ENCODE data around the gene STX16. TPM values are rescaled to one million over a fixed set of nuclear protein-coding genes. Genes with fewer than 3 reads are reported as not detected.

The STX16 gene
- total and polyA plus RNA-seq, 8 donors: 17.9 to 67.0 (median 25.1) TPM

DNA sequence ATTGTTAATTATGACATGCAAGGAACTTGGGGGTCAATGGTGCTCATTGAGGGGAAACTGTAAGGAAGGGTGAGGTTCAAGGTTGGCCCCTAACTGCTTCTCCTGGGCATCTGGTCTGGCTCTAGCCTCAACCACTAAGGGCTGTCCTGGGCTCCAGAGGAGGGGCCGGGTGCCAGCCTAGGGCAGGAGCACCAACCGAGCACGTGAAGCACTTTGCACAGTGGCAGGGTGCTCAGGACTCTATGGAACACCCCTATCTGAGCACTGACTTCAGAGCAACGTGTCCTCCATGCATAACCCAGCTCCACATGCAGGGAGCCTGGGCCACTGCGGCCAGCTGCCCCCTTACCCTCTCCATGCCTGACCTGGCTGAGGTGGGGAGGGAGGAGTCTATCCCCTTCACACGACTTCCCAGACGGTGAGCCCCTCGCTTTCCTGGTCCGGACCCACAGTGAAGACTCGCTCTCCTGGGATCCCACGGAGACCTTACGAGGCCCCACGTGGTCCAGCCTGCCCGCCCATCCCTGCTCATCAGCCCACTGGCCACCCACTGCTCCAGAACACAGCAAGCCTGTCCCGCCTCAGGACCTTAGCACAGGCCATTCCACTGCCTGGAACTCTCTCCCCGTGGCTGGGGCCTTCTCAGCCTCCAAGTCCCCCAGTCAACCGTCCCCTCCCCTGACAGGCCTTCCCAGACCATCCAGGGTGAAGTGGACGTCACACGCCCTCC, 40.8 kb upstream of the STX16 start:
- no peak for TF ChIP-seq CTCF (IDR thresholded peaks at IDR 0.05)
- no peaks in the 10 kb centered on the region for H3K9me3 ChIP-seq
- WGBS, 2 donors: 71 to 77% methylated on average over 19 of the region's 19 CpGs
- intact Hi-C loops (cut with DNase I): no loop called here
- H3K27ac ChIP-seq: no peak overlapping the region
- no peaks in the 10 kb centered on the region for H3K4me1 ChIP-seq
- no peaks in the 10 kb centered on the region for H3K27me3 ChIP-seq
- ATAC-seq (no peak), DNase-seq (no peak), FAIRE-seq (no peak)
- H3K36me3 ChIP-seq: no peaks in the 10 kb centered on the region
- no peak overlapping the region for H3K4me3 ChIP-seq

GRCh38 chr20:58610811-58611210, 40.3 kb upstream of the STX16 start:
- DNase-seq: no peak
- intact Hi-C loops (cut with DNase I): no loop called here
- Histone ChIP-seq H3K9me3 (no peaks in the 10 kb centered on the region), H3K27ac (no peak overlapping the region), H3K27me3 (no peaks in the 10 kb centered on the region), H3K36me3 (no peaks in the 10 kb centered on the region), H3K4me3 (no peak overlapping the region), H3K4me1 (no peaks in the 10 kb centered on the region)
- no peak for FAIRE-seq
- 81 to 85% methylated on average over 10 of the region's 10 CpGs for WGBS, 2 donors
- TF ChIP-seq CTCF (IDR thresholded peaks at IDR 0.05): no peak
- ATAC-seq: no peak

GRCh38 chr20:58611236-58612030, 39.6 kb upstream of the STX16 start:
- intact Hi-C loops (cut with DNase I): no loop called here
- H3K27me3 ChIP-seq: no peaks in the 10 kb centered on the region
- FAIRE-seq (no peak), DNase-seq (no peak), ATAC-seq (peak in 2 of 4 donors; percentile 19 to 31)
- H3K4me3 ChIP-seq: no peak overlapping the region
- TF ChIP-seq CTCF (IDR thresholded peaks at IDR 0.05): no peak
- no peak overlapping the region for H3K27ac ChIP-seq
- H3K9me3 ChIP-seq: no peaks in the 10 kb centered on the region
- 67 to 73% methylated on average over 10 of the region's 10 CpGs for WGBS, 2 donors
- no peaks in the 10 kb centered on the region for H3K36me3 ChIP-seq
- no peaks in the 10 kb centered on the region for H3K4me1 ChIP-seq

- 47 to 53% methylated on average over 14 of the region's 14 CpGs for WGBS, 2 donors
- H3K27me3 ChIP-seq: no peaks in the 10 kb centered on the region
- FAIRE-seq (no peak), ATAC-seq (no peak), DNase-seq (no peak)
- TF ChIP-seq CTCF (IDR thresholded peaks at IDR 0.05): no peak
- H3K4me3 ChIP-seq: no peak overlapping the region
- H3K27ac ChIP-seq: no peak overlapping the region
- no peaks in the 10 kb centered on the region for H3K36me3 ChIP-seq
- no peaks in the 10 kb centered on the region for H3K9me3 ChIP-seq
- no peaks in the 10 kb centered on the region for H3K4me1 ChIP-seq
- intact Hi-C loops (cut with DNase I): no loop called here
Observed at GRCh38 chr20:58612121-58612691, 38.9 kb upstream of the STX16 start.
